Endothelial cell of umbilical vein (primary cell): Measurements from ENCODE around the gene CELF5. TPM values are rescaled to one million over a fixed set of nuclear protein-coding genes. Genes with fewer than 3 reads are reported as not detected.

Experiments used
- BruUV-seq: library from RNA; stranded (reverse); fragments of 400-500 nt; replicated peaks from 2 replicates; lab custom pipeline; 2021; lab: Mats Ljungman, UMichigan
- CTCF ChIA-PET: fragments of 300-600, 350-600 bp; sonication (Branson Sonifier 250); formaldehyde crosslinking; loops from one replicate; lab custom pipeline; 2021; ENCODE audit warnings: antibody characterized with exemption, inconsistent platforms; lab: Charles Lee
- POLR2A ChIA-PET: fragments of 300-600, 350-600 bp; sonication (Branson Sonifier 250); formaldehyde crosslinking; loops from one replicate; lab custom pipeline; 2021; ENCODE audit warnings: antibody characterized with exemption, inconsistent platforms; lab: Charles Lee
- DNase-seq: peaks from one replicate; pipeline ENCODE4 v3.0.0-alpha.2; 2011; ENCODE audit warnings: low read depth, low spot score
- FAIRE-seq: peaks from 2 replicates; lab custom pipeline; 2011; peaks lifted over from hg19 to GRCh38; lab: Jason Lieb, UNC
- H2AFZ ChIP-seq: 2 replicates; pipeline ENCODE4 v1.6.0; 2012; ENCODE audit warnings: low read depth, low read length, control low read depth, inconsistent platforms
- H3K27ac ChIP-seq: 2 replicates; pipeline ENCODE4 v1.5.1; 2011; ENCODE audit warnings: low read depth, mild to moderate bottlenecking, control low read depth, low read length, moderate library complexity; ENCODE audit not compliant: insufficient read depth
- H3K27me3 ChIP-seq, 2 experiments: 2 replicates each; pipeline versions ENCODE4 v1.6.0 to v1.6.1; 2011; ENCODE audit warnings: low read length in 2 of 2, mixed read lengths in 1 of 2; ENCODE audit not compliant: control insufficient read depth in 2 of 2, insufficient read depth in 2 of 2
- H3K36me3 ChIP-seq, 2 experiments: 2 replicates in 1 of 2; 3 replicates in 1 of 2; pipeline ENCODE4 v1.5.1; 2011; ENCODE audit warnings: low read length in 2 of 2, mild to moderate bottlenecking in 1 of 2, moderate library complexity in 1 of 2; ENCODE audit not compliant: control insufficient read depth in 2 of 2, insufficient read depth in 2 of 2; ENCODE audit errors: extremely low read depth in 1 of 2
- H3K4me1 ChIP-seq: 3 replicates; pipeline ENCODE4 v1.5.1; 2011; ENCODE audit warnings: mild to moderate bottlenecking, low read length; ENCODE audit not compliant: control insufficient read depth, insufficient read depth; ENCODE audit errors: extremely low read depth
- H3K4me2 ChIP-seq: 2 replicates; pipeline ENCODE4 v1.6.1; 2011; ENCODE audit warnings: low read length, control low read depth, mixed read lengths; ENCODE audit not compliant: insufficient read depth
- H3K4me3 ChIP-seq, 3 experiments: fragments of 200-600 bp in 1 of 3; sonication (generic), shearing (Covaris generic) in 1 of 3; replicated peaks in 1 of 3; 2 replicates each; pipeline ENCODE4 v1.5.1; 2011 to 2016; ENCODE audit warnings: control low read depth in 3 of 3, low read length in 3 of 3, mild to moderate bottlenecking in 2 of 3, inconsistent platforms in 1 of 3, low read depth in 1 of 3, moderate library complexity in 1 of 3; ENCODE audit not compliant: insufficient read depth in 1 of 3
- H3K79me2 ChIP-seq: 2 replicates; pipeline ENCODE4 v1.6.0; 2012; ENCODE audit warnings: low read length, inconsistent platforms; ENCODE audit not compliant: control insufficient read depth, insufficient read depth
- H3K9ac ChIP-seq: replicated peaks from 2 replicates; pipeline ENCODE3; 2011; ENCODE audit warnings: low read length, control low read depth; ENCODE audit not compliant: insufficient read depth; ENCODE audit errors: extremely low read depth
- H3K9me1 ChIP-seq: replicated peaks from 3 replicates; pipeline ENCODE4 v1.6.0; 2011; ENCODE audit warnings: mild to moderate bottlenecking, low read length; ENCODE audit not compliant: control insufficient read depth, insufficient read depth; ENCODE audit errors: extremely low read depth
- H3K9me3 ChIP-seq: replicated peaks from 2 replicates; pipeline ENCODE4 v1.5.1; 2012; ENCODE audit warnings: low read length, inconsistent platforms; ENCODE audit not compliant: control insufficient read depth, insufficient read depth
- H4K20me1 ChIP-seq: replicated peaks from 2 replicates; pipeline ENCODE3; 2011; ENCODE audit warnings: mild to moderate bottlenecking, low read length; ENCODE audit not compliant: control insufficient read depth, insufficient read depth; ENCODE audit errors: extremely low read depth
- CTCF ChIP-seq, 2 donors: IDR thresholded peaks; 1 replicate in 1 of 2; 2 replicates in 1 of 2; pipeline ENCODE4 v1.5.1; 2011; ENCODE audit warnings: low read length in 2 of 2, mild to moderate bottlenecking in 2 of 2, moderate library complexity in 2 of 2, control low read depth in 1 of 2, inconsistent platforms in 1 of 2, low read depth in 1 of 2; ENCODE audit not compliant: insufficient read depth in 1 of 2; ENCODE audit errors: extremely low read depth in 1 of 2
- EZH2 ChIP-seq: IDR thresholded peaks from 2 replicates; pipeline ENCODE4 v1.6.1; 2012; ENCODE audit warnings: borderline replicate concordance, low read depth, mild to moderate bottlenecking, moderate library complexity, low read length, inconsistent platforms; ENCODE audit not compliant: severe bottlenecking
- FOS ChIP-seq: IDR thresholded peaks from 2 replicates; pipeline ENCODE4 v1.6.1; 2011; ENCODE audit warnings: mild to moderate bottlenecking, low read length, moderate library complexity, borderline replicate concordance; ENCODE audit not compliant: insufficient read depth
- GATA2 ChIP-seq: IDR thresholded peaks from 2 replicates; pipeline ENCODE4 v1.7.0; 2011; ENCODE audit warnings: low read depth, mild to moderate bottlenecking, moderate library complexity, mixed read lengths, low read length; ENCODE audit not compliant: insufficient read length, insufficient read depth
- MAX ChIP-seq: IDR thresholded peaks from 2 replicates; pipeline ENCODE4 v1.6.1; 2011; ENCODE audit not compliant: insufficient read depth, insufficient read length
- MYC ChIP-seq: IDR thresholded peaks from one replicate; pipeline ENCODE4 v1.6.1; 2011; ENCODE audit warnings: mild to moderate bottlenecking, low read depth, low read length
- POLR2A ChIP-seq: IDR thresholded peaks from 2 replicates; pipeline ENCODE4 v1.6.1; 2012; ENCODE audit warnings: low read depth, mild to moderate bottlenecking, control low read depth, low read length
- POLR2AphosphoS5 ChIP-seq: IDR thresholded peaks from 2 replicates; pipeline ENCODE4 v1.6.1; 2012; ENCODE audit warnings: low read depth, mild to moderate bottlenecking, control low read depth, low read length, moderate library complexity; ENCODE audit not compliant: insufficient read depth
- dilution Hi-C: fragments of 300-500 bp; cut with MboI; formaldehyde crosslinking; loops from one replicate; pipeline ENCODE4 v1.15.0; 2019; ENCODE audit warnings: low sequenced_read_pairs; ENCODE audit not compliant: extremely low pct_ligation_motif_present
- intact Hi-C: fragments of 100-400 bp; cut with micrococcal nuclease; formaldehyde crosslinking; loops from one replicate; pipeline ENCODE4 v1.10.0; 2022
- polyA plus RNA-seq, 4 experiments: library from polyadenylated mRNA; depleted of rRNA in 3 of 4; stranded (reverse) in 3 of 4; unstranded in 1 of 4; fragments of >200 nt; gene quantifications; 2 replicates each; pipeline versions ENCODE4 v1.2.1 to v1.2.3, GENCODE V29; 2011 to 2012; ENCODE audit warnings: missing spikeins in 1 of 4
- total RNA-seq: library from RNA; stranded (reverse); gene quantifications from 2 replicates; pipeline ENCODE4 v1.2.3, GENCODE V29; 2021

The CELF5 gene
- total and polyA plus RNA-seq, 2 donors (not counting 3 experiments of a cell fraction or from before 2014, with no cell fraction given), result not detected

DNA sequence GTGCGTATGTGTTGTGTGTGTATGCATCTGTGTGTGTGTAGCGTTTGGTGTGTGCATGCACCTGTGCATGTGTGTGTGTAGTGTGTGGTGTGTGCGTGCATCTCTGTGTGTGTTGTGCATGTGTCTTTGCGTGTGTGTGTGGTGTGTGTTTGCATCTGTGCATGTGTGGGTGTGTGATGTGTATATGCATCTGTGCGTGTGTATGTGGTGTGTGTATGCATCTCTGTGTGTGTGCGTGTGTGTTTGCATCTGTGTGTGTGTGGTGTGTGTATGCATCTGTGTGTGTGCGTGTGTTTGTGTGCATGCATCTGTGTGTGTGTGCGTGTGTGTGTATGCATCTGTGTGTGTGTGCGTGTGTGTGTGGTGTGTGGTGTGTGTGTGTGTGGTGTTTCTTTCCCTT, 20.6 kb downstream of the CELF5 start:
- ChIA-PET POLR2A (no interaction called here), CTCF (no interaction called here)
- Histone ChIP-seq H3K9me3 (no peaks in the 10 kb centered on the region), H4K20me1 (no peaks in the 10 kb centered on the region), H3K4me2 (no peak overlapping the region), H3K79me2 (no peaks in the 10 kb centered on the region), H3K4me1 (no peaks in the 10 kb centered on the region), H3K27ac (no peak overlapping the region), H3K9ac (no peak overlapping the region), H3K27me3 (no peaks in the 10 kb centered on the region), H3K9me1 (no peaks in the 10 kb centered on the region), H3K4me3 (no peak overlapping the region), H2AFZ (no peak overlapping the region), H3K36me3 (no peaks in the 10 kb centered on the region)
- no peak for TF ChIP-seq MAX
- TF ChIP-seq EZH2, result no peak
- no peak for TF ChIP-seq CTCF (IDR thresholded peaks at IDR 0.05; ENCODE audit: extremely low read depth in 1 of 2, insufficient read depth in 1 of 2, low read depth in 1 of 2, low read length in 2 of 2)
- TF ChIP-seq POLR2AphosphoS5, result no peak
- no peak for TF ChIP-seq FOS
- TF ChIP-seq MYC, result no peak
- no peak for TF ChIP-seq GATA2
- no peak for TF ChIP-seq POLR2A
- intact Hi-C loops (no loop called here), dilution Hi-C loops (no loop called here)
- FAIRE-seq (no peak), DNase-seq (no peak)
- no TSS peak for BruUV-seq
